Measurements from ENCODE around the gene MYADM. TPM values are rescaled to one million over a fixed set of nuclear protein-coding genes. Genes with fewer than 3 reads are reported as not detected.

MYADM gene
- total and polyA plus RNA-seq, 2 donors (not counting 1 experiment from before 2014, with no cell fraction given): 18.5 to 172 TPM

GRCh38 chr19:53892981-53893325, 25.3 kb downstream of the MYADM start:
- Mint-ChIP-seq H3K4me1 (peaks cover 2% of the 10 kb centered on the region), H3K27me3 (peaks cover 35% of the 10 kb centered on the region), H3K9me3 (ENCODE audit: insufficient read depth) (no peaks in the 10 kb centered on the region), H3K27ac (no peak overlapping the region), H3K4me3 (no peak overlapping the region)
- TF ChIP-seq CTCF (IDR thresholded peaks at IDR 0.05) (no peak), EZH2 (IDR thresholded peaks at IDR 0.05; ENCODE audit: borderline replicate concordance, insufficient read depth, low read depth, low read length, poor library complexity, severe bottlenecking) (no peak)
- Histone ChIP-seq H3K4me1 (ENCODE audit: control insufficient read depth in 2 of 2, insufficient read depth in 2 of 2, low read length in 2 of 2) (peaks cover 0 to 7% of the 10 kb centered on the region in 2 donors), H3K27ac (ENCODE audit: low read length in 2 of 2) (no peak overlapping the region), H4K20me1 (ENCODE audit: control insufficient read depth, insufficient read depth, low read length, poor library complexity, severe bottlenecking) (no peaks in the 10 kb centered on the region), H3K9me3 (ENCODE audit: control extremely low read depth in 1 of 3, control insufficient read depth in 2 of 3, insufficient read depth in 1 of 3, low read length in 2 of 3) (peaks cover 0 to 17% (median 0%) of the 10 kb centered on the region in 3 donors), H2AFZ (ENCODE audit: insufficient read depth, low read depth, low read length, poor library complexity, severe bottlenecking) (no peak overlapping the region), H3K4me3 (ENCODE audit: control extremely low read depth in 1 of 5, extremely low read depth in 1 of 5, insufficient read depth in 1 of 5, low read depth in 2 of 5, low read length in 4 of 5) (no peak overlapping the region), H3K36me3 (replicated peaks in 1 of 2; ENCODE audit: control extremely low read depth in 1 of 2, control insufficient read depth in 1 of 2, extremely low read depth in 1 of 2, insufficient read depth in 2 of 2, low read length in 1 of 2) (no peaks in the 10 kb centered on the region), H3K9ac (ENCODE audit: low read length) (no peak overlapping the region), H3K27me3 (replicated peaks in 1 of 4; ENCODE audit: control extremely low read depth in 1 of 4, control insufficient read depth in 3 of 4, insufficient read depth in 4 of 4, low read length in 3 of 4) (peaks cover 0 to 26% (median 12%) of the 10 kb centered on the region in 4 experiments), H3K79me2 (ENCODE audit: control insufficient read depth, insufficient read depth, low read length) (no peaks in the 10 kb centered on the region), H3K4me2 (replicated peaks; ENCODE audit: low read depth, low read length, poor library complexity, severe bottlenecking) (no peak overlapping the region)
- 73% methylated on average over 6 of the region's 8 CpGs for WGBS (ENCODE audit: insufficient coverage)
- intact Hi-C loops (cut with micrococcal nuclease): no loop called here
- ATAC-seq (ENCODE audit: low read depth): no peak
- POLR2A ChIA-PET: no interaction called here
- no peak for DNase-seq
- CTCF ChIA-PET: no interaction called here

GRCh38 chr19:53894707-53895106, 27.0 kb downstream of the MYADM start:
- H3K4me2 ChIP-seq (replicated peaks; ENCODE audit: low read depth, low read length, poor library complexity, severe bottlenecking): no peak overlapping the region
- TF ChIP-seq EZH2 (IDR thresholded peaks at IDR 0.05; ENCODE audit: borderline replicate concordance, insufficient read depth, low read depth, low read length, poor library complexity, severe bottlenecking) (no peak), CTCF (IDR thresholded peaks at IDR 0.05) (no peak)
- H3K4me3 Mint-ChIP-seq: no peak overlapping the region
- H3K27me3 Mint-ChIP-seq: peaks cover 46% of the 10 kb centered on the region
- ATAC-seq (ENCODE audit: low read depth) (no peak), DNase-seq (no peak)
- CTCF ChIA-PET: no interaction called here
- POLR2A ChIA-PET: interaction anchor here (0.7 kb wide), 1 partner anchor 27 kb away, joined by 11 read pairs; the partner anchor contains the start of gene MYADM
- H3K4me1 ChIP-seq (ENCODE audit: control insufficient read depth in 2 of 2, insufficient read depth in 2 of 2, low read length in 2 of 2): peaks cover 5% of the 10 kb centered on the region in 2 donors
- peaks cover 7% of the 10 kb centered on the region for H3K9me3 Mint-ChIP-seq (ENCODE audit: insufficient read depth)
- H3K36me3 ChIP-seq (replicated peaks in 1 of 2; ENCODE audit: control extremely low read depth in 1 of 2, control insufficient read depth in 1 of 2, extremely low read depth in 1 of 2, insufficient read depth in 2 of 2, low read length in 1 of 2): no peaks in the 10 kb centered on the region
- H3K4me3 ChIP-seq (ENCODE audit: control extremely low read depth in 1 of 5, extremely low read depth in 1 of 5, insufficient read depth in 1 of 5, low read depth in 2 of 5, low read length in 4 of 5): no peak overlapping the region
- intact Hi-C loops (cut with micrococcal nuclease): no loop called here
- H2AFZ ChIP-seq (ENCODE audit: insufficient read depth, low read depth, low read length, poor library complexity, severe bottlenecking): no peak overlapping the region
- H3K27ac ChIP-seq (ENCODE audit: low read length in 2 of 2): no peak overlapping the region
- WGBS (ENCODE audit: insufficient coverage): 86% methylated on average over 7 of the region's 9 CpGs
- H4K20me1 ChIP-seq (ENCODE audit: control insufficient read depth, insufficient read depth, low read length, poor library complexity, severe bottlenecking): no peaks in the 10 kb centered on the region
- H3K4me1 Mint-ChIP-seq: peaks cover 2% of the 10 kb centered on the region
- H3K27ac Mint-ChIP-seq: no peak overlapping the region
- peaks cover 0 to 38% (median 14%) of the 10 kb centered on the region in 4 experiments for H3K27me3 ChIP-seq (replicated peaks in 1 of 4; ENCODE audit: control extremely low read depth in 1 of 4, control insufficient read depth in 3 of 4, insufficient read depth in 4 of 4, low read length in 3 of 4)
- no peaks in the 10 kb centered on the region for H3K79me2 ChIP-seq (ENCODE audit: control insufficient read depth, insufficient read depth, low read length)
- no peak overlapping the region for H3K9ac ChIP-seq (ENCODE audit: low read length)
- peaks cover 0 to 30% (median 0%) of the 10 kb centered on the region in 3 donors for H3K9me3 ChIP-seq (ENCODE audit: control extremely low read depth in 1 of 3, control insufficient read depth in 2 of 3, insufficient read depth in 1 of 3, low read length in 2 of 3)

All from B cell (primary cell).